ENCODE results near the gene GCSAM.

The GCSAM gene

DNA sequence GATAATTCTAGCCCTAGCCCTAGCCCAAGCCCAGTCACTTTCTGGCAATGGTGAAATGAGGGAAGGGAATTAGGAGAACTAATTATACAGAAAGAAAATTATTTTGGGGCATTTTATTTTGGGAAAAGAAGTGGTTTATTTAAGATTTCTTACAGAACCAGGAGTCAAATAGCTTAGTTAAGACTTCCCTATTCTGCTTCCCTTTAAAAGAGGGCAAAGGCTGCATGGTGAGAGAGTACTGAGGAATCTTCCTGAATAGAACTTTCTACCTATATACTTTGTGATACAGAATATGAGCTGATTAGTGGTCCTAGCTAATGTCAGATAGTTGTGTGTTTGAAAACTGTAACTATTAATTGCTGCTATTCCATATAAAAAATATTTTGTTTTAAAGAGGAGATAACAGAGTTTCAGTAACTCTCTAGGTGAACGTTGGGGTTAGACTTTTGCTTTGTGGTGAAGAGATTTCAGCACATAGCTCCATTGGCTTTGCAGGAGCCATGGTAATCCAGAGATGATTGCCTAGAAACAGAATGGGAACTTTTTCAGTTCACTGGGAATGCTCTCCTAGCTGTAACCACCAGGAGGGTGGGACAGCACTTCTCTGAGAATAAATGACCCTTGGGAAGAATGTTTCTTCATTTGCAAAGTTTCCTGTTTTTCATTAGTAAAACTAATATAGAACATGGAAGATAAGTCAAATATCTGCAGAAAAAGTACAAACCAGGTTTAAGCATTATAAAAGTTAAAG lies 5.3 kb upstream of the GCSAM start:
- Histone ChIP-seq H2AFZ (ENCODE audit: low read depth, low read length) (no peak overlapping the region), H3K4me1 (ENCODE audit: insufficient read depth, low read length) (no peaks in the 10 kb centered on the region), H3K36me3 (ENCODE audit: insufficient read depth, low read length) (no peaks in the 10 kb centered on the region), H3K9me3 (ENCODE audit: insufficient read depth, low read length, severe bottlenecking) (no peaks in the 10 kb centered on the region), H3K79me2 (ENCODE audit: insufficient read depth, low read length) (no peaks in the 10 kb centered on the region), H4K20me1 (ENCODE audit: insufficient read depth, low read length) (no peaks in the 10 kb centered on the region), H3K4me2 (ENCODE audit: insufficient read depth, low read length) (no peak overlapping the region), H3K9ac (ENCODE audit: low read depth, low read length) (no peak overlapping the region), H3K27ac (ENCODE audit: low read length) (no peak overlapping the region), H3K27me3 (ENCODE audit: insufficient read depth, low read length, poor library complexity) (peaks cover 7% of the 10 kb centered on the region), H3K4me3 (ENCODE audit: low read depth in 1 of 2, low read length in 2 of 2) (no peak overlapping the region)
- TF ChIP-seq, protein P1, sequence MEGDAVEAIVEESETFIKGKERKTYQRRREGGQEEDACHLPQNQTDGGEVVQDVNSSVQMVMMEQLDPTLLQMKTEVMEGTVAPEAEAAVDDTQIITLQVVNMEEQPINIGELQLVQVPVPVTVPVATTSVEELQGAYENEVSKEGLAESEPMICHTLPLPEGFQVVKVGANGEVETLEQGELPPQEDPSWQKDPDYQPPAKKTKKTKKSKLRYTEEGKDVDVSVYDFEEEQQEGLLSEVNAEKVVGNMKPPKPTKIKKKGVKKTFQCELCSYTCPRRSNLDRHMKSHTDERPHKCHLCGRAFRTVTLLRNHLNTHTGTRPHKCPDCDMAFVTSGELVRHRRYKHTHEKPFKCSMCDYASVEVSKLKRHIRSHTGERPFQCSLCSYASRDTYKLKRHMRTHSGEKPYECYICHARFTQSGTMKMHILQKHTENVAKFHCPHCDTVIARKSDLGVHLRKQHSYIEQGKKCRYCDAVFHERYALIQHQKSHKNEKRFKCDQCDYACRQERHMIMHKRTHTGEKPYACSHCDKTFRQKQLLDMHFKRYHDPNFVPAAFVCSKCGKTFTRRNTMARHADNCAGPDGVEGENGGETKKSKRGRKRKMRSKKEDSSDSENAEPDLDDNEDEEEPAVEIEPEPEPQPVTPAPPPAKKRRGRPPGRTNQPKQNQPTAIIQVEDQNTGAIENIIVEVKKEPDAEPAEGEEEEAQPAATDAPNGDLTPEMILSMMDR (IDR thresholded peaks at IDR 0.05; ENCODE audit: borderline replicate concordance, extremely low read depth, low read length, poor library complexity, severe bottlenecking), result no peak
- no peak for TF ChIP-seq EZH2 (IDR thresholded peaks at IDR 0.05; ENCODE audit: borderline replicate concordance, low read depth, low read length, severe bottlenecking)
- no peak for ATAC-seq (ENCODE audit: insufficient read depth, low read depth)
- no peak for DNase-seq

GRCh38 chr3:112137781-112138180 lies 4.7 kb upstream of the GCSAM start:
- H3K4me2 ChIP-seq (ENCODE audit: insufficient read depth, low read length), result no peak overlapping the region
- peaks cover 7% of the 10 kb centered on the region for H3K27me3 ChIP-seq (ENCODE audit: insufficient read depth, low read length, poor library complexity)
- H3K9me3 ChIP-seq (ENCODE audit: insufficient read depth, low read length, severe bottlenecking), result no peaks in the 10 kb centered on the region
- DNase-seq (no peak), ATAC-seq (ENCODE audit: insufficient read depth, low read depth) (no peak)
- H3K4me1 ChIP-seq (ENCODE audit: insufficient read depth, low read length), result no peaks in the 10 kb centered on the region
- H4K20me1 ChIP-seq (ENCODE audit: insufficient read depth, low read length), result no peaks in the 10 kb centered on the region
- H3K36me3 ChIP-seq (ENCODE audit: insufficient read depth, low read length), result no peaks in the 10 kb centered on the region
- no peak for TF ChIP-seq EZH2 (IDR thresholded peaks at IDR 0.05; ENCODE audit: borderline replicate concordance, low read depth, low read length, severe bottlenecking)
- TF ChIP-seq, protein P1 (IDR thresholded peaks at IDR 0.05; ENCODE audit: borderline replicate concordance, extremely low read depth, low read length, poor library complexity, severe bottlenecking), result no peak
- H3K4me3 ChIP-seq (ENCODE audit: low read depth in 1 of 2, low read length in 2 of 2), result no peak overlapping the region
- H3K9ac ChIP-seq (ENCODE audit: low read depth, low read length), result no peak overlapping the region
- H2AFZ ChIP-seq (ENCODE audit: low read depth, low read length), result no peak overlapping the region
- no peaks in the 10 kb centered on the region for H3K79me2 ChIP-seq (ENCODE audit: insufficient read depth, low read length)
- H3K27ac ChIP-seq (ENCODE audit: low read length), result no peak overlapping the region

DNA sequence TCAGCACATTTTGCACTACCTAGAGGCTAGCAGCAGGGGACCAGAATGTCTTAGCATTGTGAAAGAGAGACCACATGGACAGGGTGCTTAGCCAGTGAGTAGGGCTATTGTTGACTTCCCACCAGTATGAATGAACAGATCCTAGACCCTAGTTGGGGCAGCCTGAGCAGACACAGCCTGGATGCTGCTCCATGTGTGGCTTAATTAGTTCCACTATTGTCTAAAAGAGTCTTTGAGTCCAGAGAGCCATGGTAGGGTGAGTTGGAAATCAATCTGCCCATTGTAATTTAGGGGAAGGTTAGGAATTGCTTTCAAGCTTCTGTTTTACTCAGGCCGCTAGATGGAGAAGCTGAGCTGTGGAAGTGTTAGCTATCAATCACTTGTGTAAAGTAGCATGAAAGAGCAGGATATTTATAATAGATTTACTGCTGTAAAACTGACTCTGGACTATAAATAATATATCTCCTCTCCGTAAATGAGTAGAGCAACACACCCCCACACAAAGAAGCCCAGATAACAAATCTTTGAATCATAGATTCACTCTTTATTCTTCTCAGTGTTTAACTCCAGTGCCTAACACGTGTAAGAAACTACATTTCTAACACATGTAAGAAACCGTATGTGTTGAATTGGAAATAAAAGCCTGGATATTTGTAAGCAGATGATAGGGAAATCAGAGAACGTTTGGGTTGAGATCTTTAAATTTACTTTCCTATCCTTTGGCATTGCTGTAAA lies 4.1 kb upstream of the GCSAM start:
- H3K4me1 ChIP-seq (ENCODE audit: insufficient read depth, low read length), result no peaks in the 10 kb centered on the region
- no peak overlapping the region for H3K27ac ChIP-seq (ENCODE audit: low read length)
- H3K9ac ChIP-seq (ENCODE audit: low read depth, low read length), result no peak overlapping the region
- no peak overlapping the region for H2AFZ ChIP-seq (ENCODE audit: low read depth, low read length)
- DNase-seq (no peak), ATAC-seq (ENCODE audit: insufficient read depth, low read depth) (no peak; the same call in 2 of the 3 replicates)
- H4K20me1 ChIP-seq (ENCODE audit: insufficient read depth, low read length), result no peaks in the 10 kb centered on the region
- TF ChIP-seq, protein P1 (IDR thresholded peaks at IDR 0.05; ENCODE audit: borderline replicate concordance, extremely low read depth, low read length, poor library complexity, severe bottlenecking), result peak; percentile 57
- no peak for TF ChIP-seq EZH2 (IDR thresholded peaks at IDR 0.05; ENCODE audit: borderline replicate concordance, low read depth, low read length, severe bottlenecking)
- no peak overlapping the region for H3K4me3 ChIP-seq (ENCODE audit: low read depth in 1 of 2, low read length in 2 of 2)
- H3K27me3 ChIP-seq (ENCODE audit: insufficient read depth, low read length, poor library complexity), result peaks cover 7% of the 10 kb centered on the region
- no peak overlapping the region for H3K4me2 ChIP-seq (ENCODE audit: insufficient read depth, low read length)
- no peaks in the 10 kb centered on the region for H3K36me3 ChIP-seq (ENCODE audit: insufficient read depth, low read length)
- no peaks in the 10 kb centered on the region for H3K9me3 ChIP-seq (ENCODE audit: insufficient read depth, low read length, severe bottlenecking)
- no peaks in the 10 kb centered on the region for H3K79me2 ChIP-seq (ENCODE audit: insufficient read depth, low read length)
